K562 (cell line): ENCODE data around the gene GALNT9. TPM values are rescaled to one million over a fixed set of nuclear protein-coding genes. Genes with fewer than 3 reads are reported as not detected.
A peak's percentile ranks its signal among the peaks of the same experiment; 100 is the strongest.

Experiments used
- ATAC-seq: fragments of 200-7000 bp; cut with Tn5 transposase; 3 replicates; pipeline ENCODE4 v1.9.1; 2020; ENCODE audit warnings: moderate library complexity
- BruUV-seq: library from RNA; stranded (reverse); fragments of 400-500 nt; replicated peaks from 2 replicates; lab custom pipeline; 2021; lab: Mats Ljungman, UMichigan
- CTCF ChIA-PET: fragments of 300-600 bp; formaldehyde crosslinking; extraction: SDS; loops from one replicate; lab custom pipeline; 2021; ENCODE audit warnings: low intra/inter-chr PET ratio; lab: Yijun Ruan, JAX
- POLR2A ChIA-PET: fragments of 300-600, 350-650 bp; sonication (Branson Sonifier 250); formaldehyde crosslinking; extraction: SDS; loops from one replicate; lab custom pipeline; 2021; ENCODE audit warnings: antibody characterized with exemption, inconsistent platforms; lab: Yijun Ruan, JAX
- DNase-seq, 4 experiments: peaks; one replicate each; pipeline versions ENCODE4 v3.0.0 to v3.0.0-alpha.2; 2011 to 2018; ENCODE audit warnings: low spot score in 3 of 4, mixed read lengths in 3 of 4; ENCODE audit errors: extremely low read depth in 1 of 4
- FAIRE-seq: peaks from 2 replicates; lab custom pipeline; 2011; peaks lifted over from hg19 to GRCh38; lab: Jason Lieb, UNC
- H2AFZ ChIP-seq: 2 replicates; pipeline ENCODE4 v1.6.0; 2011; ENCODE audit warnings: low read depth, low read length, control low read depth, inconsistent platforms
- H3K27ac ChIP-seq: fragments of 200-600 bp; 3 replicates; pipeline ENCODE4 v1.8.0; 2011; ENCODE audit warnings: low read depth, mild to moderate bottlenecking, control low read depth, inconsistent platforms, low read length, moderate library complexity, mixed read lengths; ENCODE audit errors: extremely low read depth
- H3K27me3 ChIP-seq, 2 experiments: fragments of 300-600 bp in 1 of 2; 2 replicates in 1 of 2; 3 replicates in 1 of 2; pipeline versions ENCODE4 v1.6.0 to v1.8.0; 2011; ENCODE audit warnings: inconsistent platforms in 2 of 2, low read length in 2 of 2, mild to moderate bottlenecking in 1 of 2, mixed read lengths in 1 of 2, moderate library complexity in 1 of 2; ENCODE audit not compliant: control insufficient read depth in 2 of 2, insufficient read depth in 2 of 2
- H3K36me3 ChIP-seq: fragments of 300-600 bp; 3 replicates; pipeline ENCODE4 v1.8.0; 2011; ENCODE audit warnings: mild to moderate bottlenecking, low read length, inconsistent platforms; ENCODE audit not compliant: control insufficient read depth, insufficient read depth
- H3K4me1 ChIP-seq, 2 experiments: fragments of 200-600 bp in 1 of 2; replicated peaks in 1 of 2; 2 replicates in 1 of 2; 3 replicates in 1 of 2; pipeline versions ENCODE4 v1.5.1 to v1.8.0; 2011; ENCODE audit warnings: inconsistent platforms in 2 of 2, low read length in 2 of 2, mild to moderate bottlenecking in 1 of 2, mixed read lengths in 1 of 2, moderate library complexity in 1 of 2; ENCODE audit not compliant: control insufficient read depth in 2 of 2, insufficient read depth in 2 of 2
- H3K4me2 ChIP-seq: 2 replicates; pipeline ENCODE4 v1.6.1; 2011; ENCODE audit warnings: low read length, control low read depth, inconsistent platforms, mixed read lengths; ENCODE audit not compliant: insufficient read depth
- H3K4me3 ChIP-seq: fragments of 200-600 bp; sonication (generic), shearing (Covaris generic); 2 replicates; pipeline ENCODE4 v1.5.1; 2016; ENCODE audit warnings: control low read depth, inconsistent platforms
- H3K79me2 ChIP-seq: fragments of 200-600 bp; 3 replicates; pipeline ENCODE4 v1.8.0; 2011; ENCODE audit warnings: low read length, inconsistent platforms; ENCODE audit not compliant: control insufficient read depth, insufficient read depth
- H3K9ac ChIP-seq, 2 experiments: 2 replicates each; pipeline versions ENCODE4 v1.6.0 to v1.6.1; 2011; ENCODE audit warnings: low read depth in 2 of 2, low read length in 2 of 2, control low read depth in 1 of 2, inconsistent platforms in 1 of 2, mild to moderate bottlenecking in 1 of 2, mixed read lengths in 1 of 2; ENCODE audit not compliant: insufficient read depth in 1 of 2
- H3K9me1 ChIP-seq: one replicate; pipeline ENCODE4 v1.6.0; 2011; ENCODE audit warnings: inconsistent platforms, mild to moderate bottlenecking, low read length, moderate library complexity; ENCODE audit not compliant: control insufficient read depth, insufficient read depth
- H3K9me3 ChIP-seq: replicated peaks from 2 replicates; pipeline ENCODE4 v1.5.1; 2011; ENCODE audit warnings: low read depth, low read length, inconsistent platforms; ENCODE audit not compliant: control insufficient read depth, insufficient read depth
- H4K20me1 ChIP-seq: replicated peaks from 2 replicates; pipeline ENCODE4 v1.6.1; 2011; ENCODE audit warnings: low read length, inconsistent platforms, mixed read lengths; ENCODE audit not compliant: control insufficient read depth, insufficient read depth
- EZH2 ChIP-seq: IDR thresholded peaks from 2 replicates; pipeline ENCODE4 v1.6.1; 2012; ENCODE audit warnings: low read depth, mild to moderate bottlenecking, inconsistent platforms, low read length, borderline replicate concordance
- WGBS: fragments of 100-300 bp; shearing (Covaris generic); methylation state at CpG from one replicate; pipeline ENCODE4 v1.1.6; 2016; ENCODE audit warnings: low coverage, mixed read lengths; ENCODE audit not compliant: insufficient coverage; ENCODE audit errors: missing lambda C conversion rate; 5-methylcytosine and 5-hydroxymethylcytosine counted together
- in situ Hi-C: fragments of 300-500 bp; cut with MboI; formaldehyde crosslinking; loops from 4 replicates; pipeline ENCODE4 v1.15.0; 2018; ENCODE audit warnings: inconsistent platforms, mixed read lengths
- intact Hi-C: fragments of 100-400 bp; cut with micrococcal nuclease; formaldehyde crosslinking; loops from 2 replicates; pipeline ENCODE4 v1.14.2; 2022
- polyA plus RNA-seq, 8 experiments: library from polyadenylated mRNA; depleted of rRNA in 4 of 8; stranded (reverse) in 5 of 8; unstranded in 3 of 8; fragments of >200 nt; fragmentation: Nextera tagmentation in 2 of 8; fragmentation: Illumina TruSeq in 1 of 8; extraction: Ambion mirVana in 2 of 8; extraction: Trizol in 1 of 8; gene quantifications; 2 replicates each; pipeline versions ENCODE4 v1.2.1 to v1.2.3, GENCODE V29; 2011 to 2014; ENCODE audit warnings: inconsistent platforms in 1 of 8, missing spikeins in 1 of 8
- total RNA-seq, 7 experiments: library from RNA; depleted of rRNA in 6 of 7; stranded (reverse); fragments of >200 nt in 6 of 7; fragmentation: Illumina TruSeq in 2 of 7; extraction: Trizol in 2 of 7; gene quantifications; 2 replicates each; pipeline versions ENCODE4 v1.2.1 to v1.2.3, GENCODE V29; 2011 to 2021; ENCODE audit warnings: low replicate concordance in 1 of 7
- TF ChIP-seq, protein P1 (sequence below): fragments of 450-650 bp; IDR thresholded peaks from 2 replicates; pipeline ENCODE4 v1.6.1; 2016; ENCODE audit warnings: mild to moderate bottlenecking, moderate library complexity
- TF ChIP-seq, protein P2 (sequence below): fragments of 450-650 bp; IDR thresholded peaks from 2 replicates; pipeline ENCODE4 v1.6.1; 2017; ENCODE audit warnings: antibody characterized with exemption, mild to moderate bottlenecking

The GALNT9 gene
- total and polyA plus RNA-seq, 9 of the 15 experiments (the other 6 are each of a cell fraction or from before 2014, with no cell fraction given): not detected

DNA sequence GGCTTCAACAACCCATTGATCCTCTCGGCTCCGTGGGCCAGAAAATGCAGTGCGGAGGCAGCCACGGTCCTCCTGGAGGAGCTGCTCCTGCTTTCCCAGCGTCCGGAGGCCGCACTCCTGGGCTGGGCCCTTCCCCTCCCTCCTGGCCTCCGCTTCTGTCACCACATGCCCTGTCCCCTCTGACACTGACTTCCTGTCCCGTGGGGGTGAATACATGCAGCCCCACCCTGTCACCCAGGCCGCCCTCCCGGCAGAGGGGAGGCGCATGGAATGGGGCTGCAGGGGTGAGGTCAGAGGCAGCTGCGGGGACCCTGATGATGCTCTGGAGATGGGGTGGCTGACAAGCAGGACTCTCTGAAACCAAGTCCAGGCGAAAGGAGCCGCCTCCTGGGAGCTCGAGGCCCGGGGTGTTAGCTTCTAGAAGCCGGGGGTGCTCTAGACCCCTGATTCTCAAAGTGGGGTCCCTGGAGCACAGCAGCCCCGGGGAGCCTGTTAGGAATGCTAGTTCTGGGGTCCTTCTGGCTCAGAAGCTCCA, 152.9 kb downstream of the GALNT9 start:
- Histone ChIP-seq H2AFZ (no peak overlapping the region), H3K9ac (no peak overlapping the region; a peak in 1 of 4 replicates), H4K20me1 (peaks cover 5% of the 10 kb centered on the region), H3K36me3 (no peaks in the 10 kb centered on the region), H3K4me1 (peaks cover 3 to 52% of the 10 kb centered on the region in 2 experiments; a peak in 3 of 5 replicates), H3K27ac (no peak overlapping the region), H3K4me2 (no peak overlapping the region), H3K27me3 (peaks cover 58 to 89% of the 10 kb centered on the region in 2 experiments), H3K4me3 (no peak overlapping the region), H3K9me1 (peaks cover 4% of the 10 kb centered on the region), H3K9me3 (no peaks in the 10 kb centered on the region), H3K79me2 (no peaks in the 10 kb centered on the region)
- in situ Hi-C loops: no loop called here
- WGBS: 10% methylated on average over 18 of the region's 19 CpGs
- CTCF ChIA-PET: no interaction called here
- BruUV-seq: no TSS peak
- peak; percentile 9; the same call in 1 of the 3 replicates for ATAC-seq
- DNase-seq: no peak
- intact Hi-C loops: no loop called here
- FAIRE-seq: no peak
- POLR2A ChIA-PET: interaction anchor here (0.5 kb wide), 1 partner anchor 408 kb away, joined by 4 read pairs; no protein-coding TSS in a partner anchor
- TF ChIP-seq, protein P1, sequence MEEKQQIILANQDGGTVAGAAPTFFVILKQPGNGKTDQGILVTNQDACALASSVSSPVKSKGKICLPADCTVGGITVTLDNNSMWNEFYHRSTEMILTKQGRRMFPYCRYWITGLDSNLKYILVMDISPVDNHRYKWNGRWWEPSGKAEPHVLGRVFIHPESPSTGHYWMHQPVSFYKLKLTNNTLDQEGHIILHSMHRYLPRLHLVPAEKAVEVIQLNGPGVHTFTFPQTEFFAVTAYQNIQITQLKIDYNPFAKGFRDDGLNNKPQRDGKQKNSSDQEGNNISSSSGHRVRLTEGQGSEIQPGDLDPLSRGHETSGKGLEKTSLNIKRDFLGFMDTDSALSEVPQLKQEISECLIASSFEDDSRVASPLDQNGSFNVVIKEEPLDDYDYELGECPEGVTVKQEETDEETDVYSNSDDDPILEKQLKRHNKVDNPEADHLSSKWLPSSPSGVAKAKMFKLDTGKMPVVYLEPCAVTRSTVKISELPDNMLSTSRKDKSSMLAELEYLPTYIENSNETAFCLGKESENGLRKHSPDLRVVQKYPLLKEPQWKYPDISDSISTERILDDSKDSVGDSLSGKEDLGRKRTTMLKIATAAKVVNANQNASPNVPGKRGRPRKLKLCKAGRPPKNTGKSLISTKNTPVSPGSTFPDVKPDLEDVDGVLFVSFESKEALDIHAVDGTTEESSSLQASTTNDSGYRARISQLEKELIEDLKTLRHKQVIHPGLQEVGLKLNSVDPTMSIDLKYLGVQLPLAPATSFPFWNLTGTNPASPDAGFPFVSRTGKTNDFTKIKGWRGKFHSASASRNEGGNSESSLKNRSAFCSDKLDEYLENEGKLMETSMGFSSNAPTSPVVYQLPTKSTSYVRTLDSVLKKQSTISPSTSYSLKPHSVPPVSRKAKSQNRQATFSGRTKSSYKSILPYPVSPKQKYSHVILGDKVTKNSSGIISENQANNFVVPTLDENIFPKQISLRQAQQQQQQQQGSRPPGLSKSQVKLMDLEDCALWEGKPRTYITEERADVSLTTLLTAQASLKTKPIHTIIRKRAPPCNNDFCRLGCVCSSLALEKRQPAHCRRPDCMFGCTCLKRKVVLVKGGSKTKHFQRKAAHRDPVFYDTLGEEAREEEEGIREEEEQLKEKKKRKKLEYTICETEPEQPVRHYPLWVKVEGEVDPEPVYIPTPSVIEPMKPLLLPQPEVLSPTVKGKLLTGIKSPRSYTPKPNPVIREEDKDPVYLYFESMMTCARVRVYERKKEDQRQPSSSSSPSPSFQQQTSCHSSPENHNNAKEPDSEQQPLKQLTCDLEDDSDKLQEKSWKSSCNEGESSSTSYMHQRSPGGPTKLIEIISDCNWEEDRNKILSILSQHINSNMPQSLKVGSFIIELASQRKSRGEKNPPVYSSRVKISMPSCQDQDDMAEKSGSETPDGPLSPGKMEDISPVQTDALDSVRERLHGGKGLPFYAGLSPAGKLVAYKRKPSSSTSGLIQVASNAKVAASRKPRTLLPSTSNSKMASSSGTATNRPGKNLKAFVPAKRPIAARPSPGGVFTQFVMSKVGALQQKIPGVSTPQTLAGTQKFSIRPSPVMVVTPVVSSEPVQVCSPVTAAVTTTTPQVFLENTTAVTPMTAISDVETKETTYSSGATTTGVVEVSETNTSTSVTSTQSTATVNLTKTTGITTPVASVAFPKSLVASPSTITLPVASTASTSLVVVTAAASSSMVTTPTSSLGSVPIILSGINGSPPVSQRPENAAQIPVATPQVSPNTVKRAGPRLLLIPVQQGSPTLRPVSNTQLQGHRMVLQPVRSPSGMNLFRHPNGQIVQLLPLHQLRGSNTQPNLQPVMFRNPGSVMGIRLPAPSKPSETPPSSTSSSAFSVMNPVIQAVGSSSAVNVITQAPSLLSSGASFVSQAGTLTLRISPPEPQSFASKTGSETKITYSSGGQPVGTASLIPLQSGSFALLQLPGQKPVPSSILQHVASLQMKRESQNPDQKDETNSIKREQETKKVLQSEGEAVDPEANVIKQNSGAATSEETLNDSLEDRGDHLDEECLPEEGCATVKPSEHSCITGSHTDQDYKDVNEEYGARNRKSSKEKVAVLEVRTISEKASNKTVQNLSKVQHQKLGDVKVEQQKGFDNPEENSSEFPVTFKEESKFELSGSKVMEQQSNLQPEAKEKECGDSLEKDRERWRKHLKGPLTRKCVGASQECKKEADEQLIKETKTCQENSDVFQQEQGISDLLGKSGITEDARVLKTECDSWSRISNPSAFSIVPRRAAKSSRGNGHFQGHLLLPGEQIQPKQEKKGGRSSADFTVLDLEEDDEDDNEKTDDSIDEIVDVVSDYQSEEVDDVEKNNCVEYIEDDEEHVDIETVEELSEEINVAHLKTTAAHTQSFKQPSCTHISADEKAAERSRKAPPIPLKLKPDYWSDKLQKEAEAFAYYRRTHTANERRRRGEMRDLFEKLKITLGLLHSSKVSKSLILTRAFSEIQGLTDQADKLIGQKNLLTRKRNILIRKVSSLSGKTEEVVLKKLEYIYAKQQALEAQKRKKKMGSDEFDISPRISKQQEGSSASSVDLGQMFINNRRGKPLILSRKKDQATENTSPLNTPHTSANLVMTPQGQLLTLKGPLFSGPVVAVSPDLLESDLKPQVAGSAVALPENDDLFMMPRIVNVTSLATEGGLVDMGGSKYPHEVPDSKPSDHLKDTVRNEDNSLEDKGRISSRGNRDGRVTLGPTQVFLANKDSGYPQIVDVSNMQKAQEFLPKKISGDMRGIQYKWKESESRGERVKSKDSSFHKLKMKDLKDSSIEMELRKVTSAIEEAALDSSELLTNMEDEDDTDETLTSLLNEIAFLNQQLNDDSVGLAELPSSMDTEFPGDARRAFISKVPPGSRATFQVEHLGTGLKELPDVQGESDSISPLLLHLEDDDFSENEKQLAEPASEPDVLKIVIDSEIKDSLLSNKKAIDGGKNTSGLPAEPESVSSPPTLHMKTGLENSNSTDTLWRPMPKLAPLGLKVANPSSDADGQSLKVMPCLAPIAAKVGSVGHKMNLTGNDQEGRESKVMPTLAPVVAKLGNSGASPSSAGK: no peak
- TF ChIP-seq EZH2: no peak
- TF ChIP-seq, protein P2, sequence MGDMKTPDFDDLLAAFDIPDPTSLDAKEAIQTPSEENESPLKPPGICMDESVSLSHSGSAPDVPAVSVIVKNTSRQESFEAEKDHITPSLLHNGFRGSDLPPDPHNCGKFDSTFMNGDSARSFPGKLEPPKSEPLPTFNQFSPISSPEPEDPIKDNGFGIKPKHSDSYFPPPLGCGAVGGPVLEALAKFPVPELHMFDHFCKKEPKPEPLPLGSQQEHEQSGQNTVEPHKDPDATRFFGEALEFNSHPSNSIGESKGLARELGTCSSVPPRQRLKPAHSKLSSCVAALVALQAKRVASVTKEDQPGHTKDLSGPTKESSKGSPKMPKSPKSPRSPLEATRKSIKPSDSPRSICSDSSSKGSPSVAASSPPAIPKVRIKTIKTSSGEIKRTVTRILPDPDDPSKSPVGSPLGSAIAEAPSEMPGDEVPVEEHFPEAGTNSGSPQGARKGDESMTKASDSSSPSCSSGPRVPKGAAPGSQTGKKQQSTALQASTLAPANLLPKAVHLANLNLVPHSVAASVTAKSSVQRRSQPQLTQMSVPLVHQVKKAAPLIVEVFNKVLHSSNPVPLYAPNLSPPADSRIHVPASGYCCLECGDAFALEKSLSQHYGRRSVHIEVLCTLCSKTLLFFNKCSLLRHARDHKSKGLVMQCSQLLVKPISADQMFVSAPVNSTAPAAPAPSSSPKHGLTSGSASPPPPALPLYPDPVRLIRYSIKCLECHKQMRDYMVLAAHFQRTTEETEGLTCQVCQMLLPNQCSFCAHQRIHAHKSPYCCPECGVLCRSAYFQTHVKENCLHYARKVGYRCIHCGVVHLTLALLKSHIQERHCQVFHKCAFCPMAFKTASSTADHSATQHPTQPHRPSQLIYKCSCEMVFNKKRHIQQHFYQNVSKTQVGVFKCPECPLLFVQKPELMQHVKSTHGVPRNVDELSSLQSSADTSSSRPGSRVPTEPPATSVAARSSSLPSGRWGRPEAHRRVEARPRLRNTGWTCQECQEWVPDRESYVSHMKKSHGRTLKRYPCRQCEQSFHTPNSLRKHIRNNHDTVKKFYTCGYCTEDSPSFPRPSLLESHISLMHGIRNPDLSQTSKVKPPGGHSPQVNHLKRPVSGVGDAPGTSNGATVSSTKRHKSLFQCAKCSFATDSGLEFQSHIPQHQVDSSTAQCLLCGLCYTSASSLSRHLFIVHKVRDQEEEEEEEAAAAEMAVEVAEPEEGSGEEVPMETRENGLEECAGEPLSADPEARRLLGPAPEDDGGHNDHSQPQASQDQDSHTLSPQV: no peak
